B cell (primary cell): ENCODE data around the gene DPCD. TPM values are rescaled to one million over a fixed set of nuclear protein-coding genes. Genes with fewer than 3 reads are reported as not detected.
"Not testable (repeated sequence)": the region's sequence is repeated elsewhere in the genome, so short reads cannot be mapped to it uniquely, and the experiment has no call there.

Source experiments
- ATAC-seq: fragments of 200-7000 bp; cut with Tn5 transposase; one replicate; pipeline ENCODE4 v1.10.0; 2021; ENCODE audit warnings: low read depth, mild to moderate bottlenecking, moderate number of reproducible peaks, moderate library complexity
- CTCF ChIA-PET: fragments of 350-600 bp; sonication (Branson Sonifier 250); formaldehyde crosslinking; loops from one replicate; lab custom pipeline; 2021; ENCODE audit warnings: antibody characterized with exemption, inconsistent platforms; lab: Charles Lee
- POLR2A ChIA-PET: fragments of 350-600 bp; sonication (Branson Sonifier 250); formaldehyde crosslinking; loops from one replicate; lab custom pipeline; 2021; ENCODE audit warnings: antibody characterized with exemption; lab: Charles Lee
- DNase-seq: peaks from one replicate; pipeline ENCODE4 v3.0.0; 2013
- H2AFZ ChIP-seq: 2 replicates; pipeline ENCODE4 v1.6.1; 2012; ENCODE audit warnings: mild to moderate bottlenecking, low read depth, low read length; ENCODE audit not compliant: insufficient read depth, poor library complexity, severe bottlenecking
- H3K27ac ChIP-seq, 2 donors: 1 replicate in 1 of 2; 2 replicates in 1 of 2; pipeline ENCODE4 v1.5.1; 2012 to 2013; ENCODE audit warnings: low read length in 2 of 2, mild to moderate bottlenecking in 2 of 2, moderate library complexity in 1 of 2
- H3K27me3 ChIP-seq, 4 experiments: fragments of 200-600 bp in 1 of 4; sonication (generic) in 1 of 4; replicated peaks in 1 of 4; 1 replicate in 2 of 4; 2 replicates in 2 of 4; pipeline versions ENCODE4 v1.6.1 to v1.7.0; 2013 to 2016; ENCODE audit warnings: low read length in 3 of 4, mild to moderate bottlenecking in 2 of 4, mixed read lengths in 1 of 4, moderate library complexity in 1 of 4; ENCODE audit not compliant: insufficient read depth in 4 of 4, control insufficient read depth in 3 of 4; ENCODE audit errors: control extremely low read depth in 1 of 4
- H3K36me3 ChIP-seq, 2 experiments: replicated peaks in 1 of 2; 1 replicate in 1 of 2; 2 replicates in 1 of 2; pipeline versions ENCODE4 v1.6.1 to v1.7.1; 2013; ENCODE audit warnings: low read length in 1 of 2; ENCODE audit not compliant: insufficient read depth in 2 of 2, control insufficient read depth in 1 of 2; ENCODE audit errors: control extremely low read depth in 1 of 2, extremely low read depth in 1 of 2
- H3K4me1 ChIP-seq, 2 donors: fragments of 200-600 bp in 1 of 2; sonication (generic) in 1 of 2; 1 replicate in 1 of 2; 2 replicates in 1 of 2; pipeline versions ENCODE4 v1.5.1 to v1.6.1; 2013 to 2017; ENCODE audit warnings: low read length in 2 of 2; ENCODE audit not compliant: control insufficient read depth in 2 of 2, insufficient read depth in 2 of 2
- H3K4me2 ChIP-seq: replicated peaks from 2 replicates; pipeline ENCODE3; 2012; ENCODE audit warnings: mild to moderate bottlenecking, low read depth, low read length; ENCODE audit not compliant: poor library complexity, severe bottlenecking
- H3K4me3 ChIP-seq, 5 experiments: fragments of 200-600 bp in 1 of 5; sonication (generic) in 1 of 5; 1 replicate in 3 of 5; 2 replicates in 2 of 5; pipeline versions ENCODE4 v1.5.1 to v1.7.0; 2011 to 2016; ENCODE audit warnings: low read length in 4 of 5, mild to moderate bottlenecking in 4 of 5, low read depth in 2 of 5, control low read depth in 1 of 5, moderate library complexity in 1 of 5; ENCODE audit not compliant: insufficient read depth in 1 of 5; ENCODE audit errors: control extremely low read depth in 1 of 5, extremely low read depth in 1 of 5
- H3K79me2 ChIP-seq: fragments of 200-600 bp; sonication (generic); one replicate; pipeline ENCODE4 v1.6.0; 2016; ENCODE audit warnings: low read length; ENCODE audit not compliant: control insufficient read depth, insufficient read depth
- H3K9ac ChIP-seq: fragments of 200-600 bp; sonication (generic); 2 replicates; pipeline ENCODE4 v1.6.1; 2017; ENCODE audit warnings: mild to moderate bottlenecking, low read length, moderate library complexity
- H3K9me3 ChIP-seq, 3 donors: one replicate each; pipeline versions ENCODE4 v1.6.1 to v1.7.1; 2013; ENCODE audit warnings: low read length in 2 of 3; ENCODE audit not compliant: control insufficient read depth in 2 of 3, insufficient read depth in 1 of 3; ENCODE audit errors: control extremely low read depth in 1 of 3
- H4K20me1 ChIP-seq: 2 replicates; pipeline ENCODE4 v1.6.0; 2012; ENCODE audit warnings: mild to moderate bottlenecking, low read length; ENCODE audit not compliant: insufficient read depth, control insufficient read depth, poor library complexity, severe bottlenecking
- H3K27ac Mint-ChIP-seq: one replicate; pipeline ENCODE4 v1.8.0; 2021; ENCODE audit warnings: mixed read lengths
- H3K27me3 Mint-ChIP-seq: one replicate; pipeline ENCODE4 v1.8.0; 2021; ENCODE audit warnings: mixed read lengths
- H3K4me1 Mint-ChIP-seq: one replicate; pipeline ENCODE4 v1.8.0; 2021; ENCODE audit warnings: mixed read lengths
- H3K4me3 Mint-ChIP-seq: one replicate; pipeline ENCODE4 v1.8.0; 2021; ENCODE audit warnings: mixed read lengths
- H3K9me3 Mint-ChIP-seq: one replicate; pipeline ENCODE4 v1.8.0; 2022; ENCODE audit warnings: mixed read lengths; ENCODE audit not compliant: insufficient read depth
- CTCF ChIP-seq: fragments of 200-600 bp; IDR thresholded peaks from one replicate; pipeline ENCODE4 v1.8.0; 2022; ENCODE audit warnings: antibody characterized with exemption, mild to moderate bottlenecking
- EZH2 ChIP-seq: IDR thresholded peaks from 2 replicates; pipeline ENCODE4 v1.6.1; 2012; ENCODE audit warnings: borderline replicate concordance, low read depth, mild to moderate bottlenecking, moderate library complexity, low read length; ENCODE audit not compliant: insufficient read depth, poor library complexity, severe bottlenecking
- WGBS: methylation state at CpG from one replicate; pipeline ENCODE4 v1.1.5; 2013; ENCODE audit warnings: missing lambda C conversion rate; ENCODE audit not compliant: insufficient coverage; 5-methylcytosine and 5-hydroxymethylcytosine counted together
- intact Hi-C: fragments of 100-400 bp; cut with micrococcal nuclease; formaldehyde crosslinking; loops from one replicate; pipeline ENCODE4 v1.10.0; 2022
- polyA plus RNA-seq: library from polyadenylated mRNA; depleted of rRNA; stranded (reverse); fragments of >200 nt; gene quantifications from 2 replicates; pipeline ENCODE4 v1.2.3, GENCODE V29; 2012
- total RNA-seq, 2 donors: library from RNA; stranded (reverse); fragments of 120-200 nt in 1 of 2; gene quantifications; 1 replicate in 1 of 2; 2 replicates in 1 of 2; pipeline versions ENCODE4 v1.2.3 to v1.2.4, GENCODE V29; 2013 to 2022

The DPCD gene
- total and polyA plus RNA-seq, 2 donors (not counting 1 experiment from before 2014, with no cell fraction given), result 0.88 to 2.2 TPM

- H3K4me1 Mint-ChIP-seq, result peaks cover 21% of the 10 kb centered on the region
Measured at GRCh38 chr10:101588879-101589278, 758 bp downstream of the DPCD start.

GRCh38 chr10:101593331-101593730 is 5.2 kb downstream of the DPCD start:
- WGBS, result 75% methylated on average over 2 of the region's 2 CpGs
- H3K9me3 Mint-ChIP-seq, H3K4me1 Mint-ChIP-seq, ATAC-seq, H2AFZ ChIP-seq, H3K9me3 ChIP-seq, H3K79me2 ChIP-seq, H3K36me3 ChIP-seq, H3K27me3 Mint-ChIP-seq, H3K27ac Mint-ChIP-seq, H4K20me1 ChIP-seq, H3K4me3 ChIP-seq, H3K4me2 ChIP-seq, DNase-seq, H3K27ac ChIP-seq, H3K4me3 Mint-ChIP-seq, H3K4me1 ChIP-seq, H3K9ac ChIP-seq, POLR2A ChIA-PET, intact Hi-C loops, H3K27me3 ChIP-seq: not testable (repeated sequence)
- CTCF ChIA-PET, result interaction anchor here (1.2 kb wide), 1 partner anchor 9 kb away, joined by 4 read pairs; no protein-coding TSS in a partner anchor

More at GRCh38 chr10:101588879-101589278, 758 bp downstream of the DPCD start:
- H3K4me3 Mint-ChIP-seq, result peak overlapping the region; percentile 96
- H3K9me3 Mint-ChIP-seq, result no peaks in the 10 kb centered on the region
- no peaks in the 10 kb centered on the region for H4K20me1 ChIP-seq
- peaks cover 17% of the 10 kb centered on the region for H3K79me2 ChIP-seq
- no peak overlapping the region for H3K27ac Mint-ChIP-seq
- ATAC-seq (no peak), DNase-seq (no peak)
- TF ChIP-seq EZH2 (no peak), CTCF (no peak)
- H3K27ac ChIP-seq, result peak overlapping the region in 1 of 2 donors; percentile 86
- POLR2A ChIA-PET, result no interaction called here
- H3K9ac ChIP-seq, result peak overlapping the region; percentile 92
- intact Hi-C loops, result loop anchor here (2.0 to 5.0 kb wide), 3 partner anchors 103 to 236 kb away; partner anchors contain the start of gene NPM3
- peak overlapping the region in 1 of 5 experiments; percentile 91 for H3K4me3 ChIP-seq
- H3K4me1 ChIP-seq, result peaks cover 15 to 19% of the 10 kb centered on the region in 2 donors
- peak overlapping the region; percentile 83 for H3K4me2 ChIP-seq
- no peaks in the 10 kb centered on the region for H3K27me3 ChIP-seq
- peak overlapping the region; percentile 98 for H2AFZ ChIP-seq
- WGBS, result 93% methylated on average over 3 of the region's 5 CpGs
- H3K9me3 ChIP-seq, result no peaks in the 10 kb centered on the region
- no peaks in the 10 kb centered on the region for H3K27me3 Mint-ChIP-seq
- H3K36me3 ChIP-seq, result peaks cover under 1 to 2% of the 10 kb centered on the region in 2 experiments
- CTCF ChIA-PET, result no interaction called here
